IPS DF 6.9 (cell line): ENCODE results near the gene DIP2C.
"Not testable (repeated sequence)": the region's sequence is repeated elsewhere in the genome, so short reads cannot be mapped to it uniquely, and the experiment has no call there.

ENCODE experiments used
- DNase-seq: peaks from one replicate; pipeline ENCODE4 v3.0.0-alpha.2; 2013; ENCODE audit warnings: low read depth, low spot score
- H3K27ac ChIP-seq: one replicate; pipeline ENCODE4 v1.5.1; 2013; ENCODE audit warnings: low read length, control low read depth
- H3K27me3 ChIP-seq: 2 replicates; pipeline ENCODE4 v1.6.1; 2013; ENCODE audit warnings: mild to moderate bottlenecking, low read length; ENCODE audit not compliant: control insufficient read depth, insufficient read depth
- H3K36me3 ChIP-seq: 2 replicates; pipeline ENCODE4 v1.6.1; 2013; ENCODE audit warnings: low read length; ENCODE audit not compliant: control insufficient read depth, insufficient read depth
- H3K4me1 ChIP-seq: 2 replicates; pipeline ENCODE4 v1.6.1; 2013; ENCODE audit warnings: low read length; ENCODE audit not compliant: control insufficient read depth, insufficient read depth
- H3K4me3 ChIP-seq: 2 replicates; pipeline ENCODE4 v1.5.1; 2013; ENCODE audit warnings: mild to moderate bottlenecking, low read length
- H3K9me3 ChIP-seq: 2 replicates; pipeline ENCODE4 v1.6.1; 2013; ENCODE audit warnings: low read length, inconsistent platforms; ENCODE audit not compliant: control insufficient read depth, insufficient read depth
- whole genome bisulfite sequencing: extraction: QIAGEN DNeasy Blood & Tissue Kit; methylation state at CpG from one replicate; pipeline ENCODE4 v1.1.7; 2013; ENCODE audit warnings: mixed read lengths, missing lambda C conversion rate; ENCODE audit not compliant: insufficient read length, insufficient coverage; 5-methylcytosine and 5-hydroxymethylcytosine counted together

The DIP2C gene

GRCh38 chr10:307659-308058, 381.8 kb downstream of the DIP2C start:
- WGBS, result no CpG with 5 or more reads among the region's 18 CpGs
- no peak overlapping the region for H3K27ac ChIP-seq
- H3K4me3 ChIP-seq, result no peak overlapping the region
- no peak for DNase-seq
- H3K36me3 ChIP-seq, result no peaks in the 10 kb centered on the region
- no peaks in the 10 kb centered on the region for H3K9me3 ChIP-seq
- H3K4me1 ChIP-seq, result no peaks in the 10 kb centered on the region
- no peaks in the 10 kb centered on the region for H3K27me3 ChIP-seq

GRCh38 chr10:306675-307185, 382.7 kb downstream of the DIP2C start:
- no peaks in the 10 kb centered on the region for H3K4me1 ChIP-seq
- H3K27ac ChIP-seq, result no peak overlapping the region
- no peaks in the 10 kb centered on the region for H3K9me3 ChIP-seq
- H3K27me3 ChIP-seq, result no peaks in the 10 kb centered on the region
- WGBS, result no CpG with 5 or more reads among the region's 8 CpGs
- DNase-seq, result peak; percentile 25
- no peak overlapping the region for H3K4me3 ChIP-seq
- H3K36me3 ChIP-seq, result no peaks in the 10 kb centered on the region

GRCh38 chr10:306007-306674, 383.3 kb downstream of the DIP2C start:
- no CpG with 5 or more reads among the region's 6 CpGs for WGBS
- H3K4me1 ChIP-seq, result no peaks in the 10 kb centered on the region

GRCh38 chr10:305034-305433, 384.4 kb downstream of the DIP2C start:
- WGBS, result no CpG with 5 or more reads among the region's 4 CpGs
- DNase-seq, result no peak
- Histone ChIP-seq H3K9me3 (no peaks in the 10 kb centered on the region), H3K4me1 (no peaks in the 10 kb centered on the region), H3K4me3 (no peak overlapping the region), H3K27ac (no peak overlapping the region), H3K27me3 (no peaks in the 10 kb centered on the region), H3K36me3 (no peaks in the 10 kb centered on the region)

More at GRCh38 chr10:306007-306674, 383.3 kb downstream of the DIP2C start:
- Histone ChIP-seq H3K4me3 (no peak overlapping the region), H3K9me3 (no peaks in the 10 kb centered on the region), H3K27ac (no peak overlapping the region), H3K27me3 (no peaks in the 10 kb centered on the region), H3K36me3 (no peaks in the 10 kb centered on the region)
- no peak for DNase-seq

GRCh38 chr10:301536-301935, 387.9 kb downstream of the DIP2C start:
- no peaks in the 10 kb centered on the region for H3K4me1 ChIP-seq
- no peaks in the 10 kb centered on the region for H3K9me3 ChIP-seq
- H3K4me3 ChIP-seq, result no peak overlapping the region
- no peaks in the 10 kb centered on the region for H3K27me3 ChIP-seq
- no peaks in the 10 kb centered on the region for H3K36me3 ChIP-seq
- DNase-seq, result no peak
- no peak overlapping the region for H3K27ac ChIP-seq
- no CpG with 5 or more reads among the region's 9 CpGs for whole genome bisulfite sequencing

- not testable (repeated sequence) for DNase-seq, H3K27ac ChIP-seq, H3K4me1 ChIP-seq, H3K36me3 ChIP-seq, H3K9me3 ChIP-seq, H3K4me3 ChIP-seq, H3K27me3 ChIP-seq
- no CpG with 5 or more reads among the region's 31 CpGs for WGBS
These were observed 388.9 kb downstream of the DIP2C start for GRCh38 chr10:300580-300979.

- no peaks in the 10 kb centered on the region for H3K36me3 ChIP-seq
- WGBS, result no CpG with 5 or more reads among the region's 7 CpGs
These were observed 389.5 kb downstream of the DIP2C start for GRCh38 chr10:299969-300368.

GRCh38 chr10:299512-299911, 390.0 kb downstream of the DIP2C start:
- Histone ChIP-seq H3K27ac (no peak overlapping the region), H3K27me3 (no peaks in the 10 kb centered on the region), H3K4me1 (no peaks in the 10 kb centered on the region), H3K9me3 (no peaks in the 10 kb centered on the region), H3K36me3 (no peaks in the 10 kb centered on the region), H3K4me3 (no peak overlapping the region)
- WGBS, result no CpG with 5 or more reads among the region's 2 CpGs
- no peak for DNase-seq

More at GRCh38 chr10:299969-300368, 389.5 kb downstream of the DIP2C start:
- no peak overlapping the region for H3K4me3 ChIP-seq
- no peaks in the 10 kb centered on the region for H3K9me3 ChIP-seq
- H3K27ac ChIP-seq, result no peak overlapping the region
- H3K27me3 ChIP-seq, result no peaks in the 10 kb centered on the region
- H3K4me1 ChIP-seq, result no peaks in the 10 kb centered on the region
- DNase-seq, result no peak

GRCh38 chr10:298033-298432, 391.4 kb downstream of the DIP2C start:
- no peaks in the 10 kb centered on the region for H3K27me3 ChIP-seq
- no peak overlapping the region for H3K4me3 ChIP-seq
- no CpG with 5 or more reads among the region's 9 CpGs for WGBS
- DNase-seq, result no peak
- no peaks in the 10 kb centered on the region for H3K36me3 ChIP-seq
- no peaks in the 10 kb centered on the region for H3K4me1 ChIP-seq
- no peaks in the 10 kb centered on the region for H3K9me3 ChIP-seq
- no peak overlapping the region for H3K27ac ChIP-seq

GRCh38 chr10:297567-297966, 391.9 kb downstream of the DIP2C start:
- Histone ChIP-seq H3K36me3 (no peaks in the 10 kb centered on the region), H3K4me3 (no peak overlapping the region)

GRCh38 chr10:293636-294035, 395.8 kb downstream of the DIP2C start:
- no peaks in the 10 kb centered on the region for H3K36me3 ChIP-seq
- no peaks in the 10 kb centered on the region for H3K9me3 ChIP-seq
- no peaks in the 10 kb centered on the region for H3K27me3 ChIP-seq
- no CpG with 5 or more reads among the region's 4 CpGs for WGBS
- H3K27ac ChIP-seq, result no peak overlapping the region
- no peak for DNase-seq
- H3K4me1 ChIP-seq, result no peaks in the 10 kb centered on the region
- H3K4me3 ChIP-seq, result no peak overlapping the region

More at GRCh38 chr10:297567-297966, 391.9 kb downstream of the DIP2C start:
- Histone ChIP-seq H3K4me1 (no peaks in the 10 kb centered on the region), H3K27ac (no peak overlapping the region), H3K27me3 (no peaks in the 10 kb centered on the region), H3K9me3 (no peaks in the 10 kb centered on the region)
- DNase-seq, result no peak
- WGBS, result no CpG with 5 or more reads among the region's 6 CpGs
